ENCODE data around the gene XXYLT1. TPM values are rescaled to one million over a fixed set of nuclear protein-coding genes. Genes with fewer than 3 reads are reported as not detected.
A peak's percentile ranks its signal among the peaks of the same experiment; 100 is the strongest.

Gene XXYLT1
- total and polyA plus RNA-seq, 9 of the 15 experiments (the other 6 are each of a cell fraction or from before 2014, with no cell fraction given), result 1.9 to 18.9 (median 15.0) TPM

- TF ChIP-seq SRSF1 (IDR thresholded peaks at IDR 0.05; ENCODE audit: low read depth, low read length), result no peak
- TF ChIP-seq ATF1 (CRISPR knock-in tag; IDR thresholded peaks at IDR 0.05), result no peak
- TF ChIP-seq ATF1 (tag; IDR thresholded peaks at IDR 0.05), result peak; percentile 14; the same call in 1 of the 2 replicates
- no peak for TF ChIP-seq ZBTB40 (IDR thresholded peaks at IDR 0.05)
- TF ChIP-seq ZBTB40 (CRISPR knock-in tag; IDR thresholded peaks at IDR 0.05), result no peak
- 0 out of 2 replicates have a peak, but pooled peaks have one; percentile 54 for TF ChIP-seq RNF219 (CRISPR knock-in tag; IDR thresholded peaks at IDR 0.05)
- peak; percentile 7; the same call in 1 of the 2 replicates for TF ChIP-seq RAD51 (IDR thresholded peaks at IDR 0.05; ENCODE audit: borderline replicate concordance, low read depth)
- TF ChIP-seq NFRKB (IDR thresholded peaks at IDR 0.05; ENCODE audit: low read depth), result peak; percentile 57; the same call in 1 of the 2 replicates
- TF ChIP-seq RBBP5 (IDR thresholded peaks at IDR 0.05; ENCODE audit: borderline replicate concordance, insufficient read depth, low read length, poor library complexity, severe bottlenecking), result peak; percentile 50
- TF ChIP-seq BHLHE40 (IDR thresholded peaks at IDR 0.05; ENCODE audit: low read length), result peak; percentile 90
- no peak for TF ChIP-seq TAF9B (IDR thresholded peaks at IDR 0.05; ENCODE audit: partially characterized antibody)
- no peak for TF ChIP-seq NR2C1 (IDR thresholded peaks at IDR 0.05)
- TF ChIP-seq NR2C1 (tag; IDR thresholded peaks at IDR 0.05), result peak; percentile 71
- no peak for TF ChIP-seq ZNF740 (CRISPR knock-in tag; IDR thresholded peaks at IDR 0.05)
- TF ChIP-seq ZNF740 (tag; IDR thresholded peaks at IDR 0.05), result no peak
These were observed 116.0 kb downstream of the XXYLT1 start (continued) for GRCh38 chr3:195154793-195155535.

Measured in K562 (cell line).